Breast epithelium (tissue), 4 donors: ENCODE results near the gene RIMS1. TPM values are rescaled to one million over a fixed set of nuclear protein-coding genes. Genes with fewer than 3 reads are reported as not detected.

ENCODE experiments used
- DNase-seq, 2 donors: peaks; one replicate each; pipeline ENCODE4 v3.0.0-alpha.2; 2019; ENCODE audit warnings: low spot score in 2 of 2
- H3K27ac ChIP-seq, 2 donors: fragments of 200-600 bp; sonication (generic) in 1 of 2; one replicate each; pipeline ENCODE4 v1.5.1; 2016 to 2019; ENCODE audit warnings: mild to moderate bottlenecking in 1 of 2
- H3K27me3 ChIP-seq, 2 donors: fragments of 200-600 bp; sonication (generic) in 1 of 2; one replicate each; pipeline versions ENCODE4 v1.5.1 to v1.6.0; 2017 to 2019; ENCODE audit warnings: control low read depth in 1 of 2, mild to moderate bottlenecking in 1 of 2
- H3K36me3 ChIP-seq: fragments of 200-600 bp; one replicate; pipeline ENCODE4 v1.5.1; 2019
- H3K4me1 ChIP-seq, 2 donors: fragments of 200-600 bp; sonication (generic); one replicate each; pipeline ENCODE4 v1.5.1; 2016 to 2019; ENCODE audit warnings: control low read depth in 1 of 2
- H3K4me3 ChIP-seq, 3 donors: fragments of 200-600 bp; sonication (generic); 1 replicate in 2 of 3; 2 replicates in 1 of 3; pipeline ENCODE4 v1.5.1; 2016 to 2019; ENCODE audit warnings: mild to moderate bottlenecking in 3 of 3, moderate library complexity in 2 of 3
- H3K9me3 ChIP-seq, 2 donors: fragments of 200-600 bp; sonication (generic) in 1 of 2; one replicate each; pipeline ENCODE4 v1.5.1; 2016 to 2019; ENCODE audit warnings: control low read depth in 1 of 2
- CTCF ChIP-seq, 3 donors: fragments of 450-650 bp; IDR thresholded peaks; one replicate each; pipeline ENCODE4 v1.5.1; 2016 to 2017; ENCODE audit warnings: antibody characterized with exemption in 3 of 3, mild to moderate bottlenecking in 3 of 3, moderate library complexity in 3 of 3
- POLR2A ChIP-seq: fragments of 450-650 bp; IDR thresholded peaks from one replicate; pipeline ENCODE4 v1.6.1; 2016; ENCODE audit warnings: antibody characterized with exemption, mild to moderate bottlenecking, moderate library complexity
- POLR2AphosphoS5 ChIP-seq, 3 donors: sonication (generic); formaldehyde crosslinking; IDR thresholded peaks; one replicate each; pipeline ENCODE4 v1.6.1; 2017; ENCODE audit warnings: antibody characterized with exemption in 3 of 3
- intact Hi-C: fragments of 100-400 bp; cut with DNase I; formaldehyde crosslinking; loops from one replicate; pipeline ENCODE4 v1.15.1; 2023; ENCODE audit warnings: low total_unique reads
- total RNA-seq, 3 donors: library from RNA; depleted of rRNA; stranded (reverse); fragments of >200 nt; gene quantifications; one replicate each; pipeline ENCODE4 v1.1.0, GENCODE V29; 2016

RIMS1 gene
- total RNA-seq, 3 donors from 2014 or later = 1.3 to 4.0 (median 2.6) TPM

- intact Hi-C loops = no loop called here
- no peak for DNase-seq
- H3K9me3 ChIP-seq = no peaks in the 10 kb centered on the region
- TF ChIP-seq POLR2A = no peak
- no peak for TF ChIP-seq POLR2AphosphoS5 (IDR thresholded peaks at IDR 0.05)
- H3K4me3 ChIP-seq = no peak overlapping the region
- no peaks in the 10 kb centered on the region for H3K27me3 ChIP-seq
- no peaks in the 10 kb centered on the region for H3K36me3 ChIP-seq
- no peak overlapping the region for H3K27ac ChIP-seq
- no peaks in the 10 kb centered on the region for H3K4me1 ChIP-seq
Observed at GRCh38 chr6:72061286-72061685, 174.9 kb downstream of the RIMS1 start.

GRCh38 chr6:72064399-72064975, 178.1 kb downstream of the RIMS1 start:
- DNase-seq = no peak
- Histone ChIP-seq H3K27me3 (no peaks in the 10 kb centered on the region), H3K4me3 (no peak overlapping the region), H3K36me3 (no peaks in the 10 kb centered on the region), H3K4me1 (no peaks in the 10 kb centered on the region), H3K9me3 (no peaks in the 10 kb centered on the region), H3K27ac (no peak overlapping the region)
- no peak for TF ChIP-seq POLR2AphosphoS5 (IDR thresholded peaks at IDR 0.05)
- TF ChIP-seq CTCF (IDR thresholded peaks at IDR 0.05) = no peak
- no peak for TF ChIP-seq POLR2A
- intact Hi-C loops = no loop called here

DNA sequence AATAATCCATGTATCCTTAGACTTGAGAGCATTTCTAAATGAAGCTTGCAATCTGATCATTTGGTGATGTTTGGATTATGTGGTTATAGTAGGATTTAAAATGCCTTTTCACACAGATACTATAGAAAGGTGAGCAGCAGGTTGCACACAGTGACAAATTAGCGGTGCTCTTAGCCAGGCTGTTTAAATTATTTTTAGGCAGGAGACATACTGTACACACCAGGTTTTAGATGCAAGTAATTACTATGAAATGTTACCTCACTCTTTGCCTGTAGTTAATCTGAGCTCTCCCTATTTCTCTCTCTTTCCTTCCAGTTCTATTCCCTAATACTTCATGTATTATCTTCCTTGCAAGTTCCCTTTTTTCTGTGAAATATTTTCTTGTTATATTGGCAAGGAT, 191.7 kb downstream of the RIMS1 start:
- no peak for TF ChIP-seq POLR2A
- TF ChIP-seq CTCF (IDR thresholded peaks at IDR 0.05) = no peak
- TF ChIP-seq POLR2AphosphoS5 (IDR thresholded peaks at IDR 0.05) = no peak
- intact Hi-C loops = no loop called here
- H3K4me3 ChIP-seq = no peak overlapping the region
- H3K27ac ChIP-seq = no peak overlapping the region
- no peaks in the 10 kb centered on the region for H3K27me3 ChIP-seq
- DNase-seq = no peak
- no peaks in the 10 kb centered on the region for H3K9me3 ChIP-seq
- H3K36me3 ChIP-seq = no peaks in the 10 kb centered on the region
- H3K4me1 ChIP-seq = no peaks in the 10 kb centered on the region

DNA sequence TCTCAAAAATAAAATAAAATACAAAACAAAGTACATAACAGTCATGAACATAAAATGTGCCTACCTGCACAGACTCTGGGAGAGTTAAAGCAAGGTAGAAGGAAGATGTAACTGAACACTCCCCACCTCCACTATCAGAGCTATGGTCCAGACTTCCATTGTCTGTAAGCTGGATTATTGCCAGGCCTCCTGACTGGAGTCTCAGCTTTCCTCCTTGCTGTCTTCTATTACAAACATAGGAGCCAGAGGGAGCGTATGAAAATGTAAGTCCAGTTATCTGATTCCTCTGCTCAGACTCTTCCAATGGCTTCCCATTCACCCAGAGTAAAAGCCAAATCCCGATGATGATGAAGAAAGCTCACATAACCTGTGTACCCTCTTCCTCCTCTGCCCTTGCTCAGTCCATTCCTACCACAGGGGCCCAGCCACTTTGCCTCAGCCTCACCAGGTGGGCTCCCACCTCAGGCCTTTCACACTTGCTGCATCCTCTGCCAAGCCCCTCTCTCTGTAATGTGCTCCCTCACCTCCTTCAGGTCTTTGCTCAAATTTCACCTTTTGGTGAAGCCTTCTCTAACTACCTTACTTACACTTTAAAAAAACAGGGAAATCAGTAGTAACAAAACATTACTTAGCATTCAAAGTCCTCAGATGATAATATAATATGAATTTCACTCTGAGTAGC, 194.1 kb downstream of the RIMS1 start:
- no peak for DNase-seq
- intact Hi-C loops = loop anchor here (5.0 kb wide), 1 partner anchor 1068 kb away; no protein-coding TSS in a partner anchor
- Histone ChIP-seq H3K27me3 (no peaks in the 10 kb centered on the region), H3K4me1 (no peaks in the 10 kb centered on the region), H3K36me3 (no peaks in the 10 kb centered on the region), H3K4me3 (no peak overlapping the region), H3K27ac (no peak overlapping the region), H3K9me3 (no peaks in the 10 kb centered on the region)
- no peak for TF ChIP-seq POLR2AphosphoS5 (IDR thresholded peaks at IDR 0.05)
- no peak for TF ChIP-seq POLR2A
- TF ChIP-seq CTCF (IDR thresholded peaks at IDR 0.05) = no peak

DNA sequence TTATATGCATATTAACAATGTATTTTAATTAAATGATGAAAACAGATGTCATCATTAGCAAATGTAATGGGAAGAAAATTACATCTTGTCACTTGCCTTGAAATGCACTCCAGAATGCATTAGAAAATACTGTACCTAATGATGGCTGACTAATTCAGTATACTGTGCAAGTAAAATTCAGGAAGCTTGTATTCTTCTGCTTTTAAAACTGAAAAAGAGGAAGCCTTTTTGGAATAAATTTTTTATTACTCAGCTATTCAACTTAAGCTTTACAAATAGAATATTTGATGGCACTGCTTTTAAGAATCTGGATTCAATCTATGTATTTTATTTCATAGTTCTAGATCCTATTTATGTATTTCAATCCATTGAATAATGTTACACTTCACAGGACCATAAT, 195.5 kb downstream of the RIMS1 start:
- H3K4me3 ChIP-seq = no peak overlapping the region
- no peaks in the 10 kb centered on the region for H3K27me3 ChIP-seq
- H3K4me1 ChIP-seq = no peaks in the 10 kb centered on the region
- DNase-seq = no peak
- TF ChIP-seq POLR2A = no peak
- TF ChIP-seq POLR2AphosphoS5 (IDR thresholded peaks at IDR 0.05) = no peak
- TF ChIP-seq CTCF (IDR thresholded peaks at IDR 0.05) = no peak
- H3K27ac ChIP-seq = no peak overlapping the region
- intact Hi-C loops = loop anchor here (5.0 kb wide), 1 partner anchor 1070 kb away; no protein-coding TSS in a partner anchor
- no peaks in the 10 kb centered on the region for H3K9me3 ChIP-seq
- H3K36me3 ChIP-seq = no peaks in the 10 kb centered on the region
